Colonic mucosa (tissue), 4 donors: ENCODE measurements around the gene RAP2A. TPM values are rescaled to one million over a fixed set of nuclear protein-coding genes. Genes with fewer than 3 reads are reported as not detected.

ENCODE experiments used
- DNase-seq: peaks from one replicate; pipeline ENCODE4 v3.0.0-alpha.2; 2020
- H3K27ac ChIP-seq: fragments of 200-600 bp; one replicate; pipeline ENCODE4 v1.8.0; 2021
- H3K27me3 ChIP-seq: fragments of 200-600 bp; one replicate; pipeline ENCODE4 v1.8.0; 2021
- H3K36me3 ChIP-seq: fragments of 200-600 bp; one replicate; pipeline ENCODE4 v1.8.0; 2021
- H3K4me1 ChIP-seq: fragments of 200-600 bp; one replicate; pipeline ENCODE4 v1.8.0; 2021; ENCODE audit warnings: mild to moderate bottlenecking
- H3K4me3 ChIP-seq: fragments of 200-600 bp; one replicate; pipeline ENCODE4 v1.8.0; 2021
- H3K9ac ChIP-seq, 2 donors: one replicate each; pipeline ENCODE4 v1.7.0; 2013; ENCODE audit warnings: control low read depth in 2 of 2, low read depth in 2 of 2, low read length in 2 of 2
- H3K9me3 ChIP-seq: fragments of 200-600 bp; one replicate; pipeline ENCODE4 v1.8.0; 2021
- intact Hi-C: fragments of 100-400 bp; cut with DNase I; formaldehyde crosslinking; loops from one replicate; pipeline ENCODE4 v1.14.1; 2022
- total RNA-seq, 2 donors: library from RNA; stranded (reverse); fragmentation: NEBNext Ultra II Directional in 1 of 2; extraction: Animal tissue kit (Norgen Biotek cat#: 25700) in 1 of 2; gene quantifications; one replicate each; pipeline ENCODE4 v1.2.1, GENCODE V29; 2021
- TF ChIP-seq, protein P1 (sequence below): fragments of 200-600 bp; IDR thresholded peaks from one replicate; pipeline ENCODE4 v1.8.0; 2022; ENCODE audit warnings: antibody characterized with exemption, mild to moderate bottlenecking
- donor health status: healthy.
- donor health status: DM: no; HTN: no; CAD: no.
- donor health status: DM: no; HTN: no; CAD: no.

RAP2A gene
- total RNA-seq, 2 donors from 2014 or later, result 35.9 to 38.2 TPM

DNA sequence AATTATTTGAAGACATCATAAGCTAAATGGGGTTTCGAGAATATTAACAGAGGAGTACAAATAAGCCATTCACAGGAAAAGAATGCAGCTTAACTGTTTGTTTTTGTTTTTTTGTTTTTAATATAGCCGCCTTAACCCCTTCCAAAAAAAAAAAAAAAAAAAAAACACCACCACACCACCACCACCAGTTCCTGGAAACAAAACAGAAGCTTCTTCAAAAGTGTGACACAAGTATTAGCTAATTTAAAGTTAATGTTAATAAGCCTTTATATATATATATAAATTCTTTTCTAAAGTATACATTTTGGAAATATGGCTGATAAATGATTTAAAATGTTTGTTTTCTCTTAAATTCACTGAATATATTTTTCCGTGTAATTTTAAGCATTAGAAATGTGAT lies 1.4 kb downstream of the RAP2A start:
- H3K36me3 ChIP-seq, result no peaks in the 10 kb centered on the region
- H3K27me3 ChIP-seq, result no peaks in the 10 kb centered on the region
- intact Hi-C loops, result no loop called here
- TF ChIP-seq, protein P1, sequence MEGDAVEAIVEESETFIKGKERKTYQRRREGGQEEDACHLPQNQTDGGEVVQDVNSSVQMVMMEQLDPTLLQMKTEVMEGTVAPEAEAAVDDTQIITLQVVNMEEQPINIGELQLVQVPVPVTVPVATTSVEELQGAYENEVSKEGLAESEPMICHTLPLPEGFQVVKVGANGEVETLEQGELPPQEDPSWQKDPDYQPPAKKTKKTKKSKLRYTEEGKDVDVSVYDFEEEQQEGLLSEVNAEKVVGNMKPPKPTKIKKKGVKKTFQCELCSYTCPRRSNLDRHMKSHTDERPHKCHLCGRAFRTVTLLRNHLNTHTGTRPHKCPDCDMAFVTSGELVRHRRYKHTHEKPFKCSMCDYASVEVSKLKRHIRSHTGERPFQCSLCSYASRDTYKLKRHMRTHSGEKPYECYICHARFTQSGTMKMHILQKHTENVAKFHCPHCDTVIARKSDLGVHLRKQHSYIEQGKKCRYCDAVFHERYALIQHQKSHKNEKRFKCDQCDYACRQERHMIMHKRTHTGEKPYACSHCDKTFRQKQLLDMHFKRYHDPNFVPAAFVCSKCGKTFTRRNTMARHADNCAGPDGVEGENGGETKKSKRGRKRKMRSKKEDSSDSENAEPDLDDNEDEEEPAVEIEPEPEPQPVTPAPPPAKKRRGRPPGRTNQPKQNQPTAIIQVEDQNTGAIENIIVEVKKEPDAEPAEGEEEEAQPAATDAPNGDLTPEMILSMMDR, result no peak
- H3K4me3 ChIP-seq, result peak overlapping the region; percentile 82
- no peak overlapping the region for H3K27ac ChIP-seq
- H3K4me1 ChIP-seq, result peaks cover 10% of the 10 kb centered on the region
- no peaks in the 10 kb centered on the region for H3K9me3 ChIP-seq
- no peak for DNase-seq
- peak overlapping the region in 1 of 2 donors; percentile 73 for H3K9ac ChIP-seq

DNA sequence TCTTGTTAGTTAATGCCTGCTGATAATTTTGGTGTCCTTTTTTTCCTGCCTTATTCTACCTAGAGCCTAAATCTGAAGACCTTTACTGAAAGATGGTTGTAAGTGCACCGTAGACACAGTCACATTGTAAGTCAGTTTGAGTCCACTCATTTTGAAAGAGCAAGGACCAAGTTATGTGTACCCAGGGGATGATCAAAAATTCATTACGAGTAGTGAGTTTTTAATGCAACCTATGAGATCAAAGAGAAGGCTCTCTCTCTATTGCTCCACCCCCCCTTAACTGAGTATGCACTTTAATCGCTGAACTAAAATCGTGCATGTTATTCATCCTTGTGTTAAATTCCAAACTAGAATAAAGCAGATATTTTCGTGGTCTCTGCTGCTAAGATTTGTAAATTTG lies 1.8 kb downstream of the RAP2A start:
- no peak for DNase-seq
- TF ChIP-seq, protein P1, result no peak
- no peaks in the 10 kb centered on the region for H3K36me3 ChIP-seq
- H3K4me3 ChIP-seq, result peak overlapping the region; percentile 82
- no peaks in the 10 kb centered on the region for H3K9me3 ChIP-seq
- H3K27ac ChIP-seq, result no peak overlapping the region
- peaks cover 6% of the 10 kb centered on the region for H3K4me1 ChIP-seq
- intact Hi-C loops, result no loop called here
- H3K27me3 ChIP-seq, result no peaks in the 10 kb centered on the region
- no peak overlapping the region for H3K9ac ChIP-seq

DNA sequence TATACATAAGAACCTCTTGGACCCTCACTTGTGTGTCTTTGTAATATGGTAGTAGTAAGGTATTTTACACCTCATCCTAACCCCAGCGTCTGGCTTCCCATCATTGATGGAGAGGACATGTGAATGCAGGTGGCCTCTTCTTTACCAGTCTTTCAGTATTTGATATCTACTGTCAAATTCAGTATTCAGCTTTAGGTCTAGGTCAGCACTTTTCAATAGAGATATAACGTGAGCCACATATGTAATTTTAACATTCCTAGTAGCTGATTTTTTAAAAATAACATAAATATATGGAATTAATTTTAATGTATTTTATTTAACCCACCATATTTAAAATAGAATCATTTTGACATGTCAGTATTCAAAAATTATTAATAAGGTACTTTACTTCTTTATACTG lies 2.9 kb downstream of the RAP2A start:
- no peak overlapping the region for H3K9ac ChIP-seq
- TF ChIP-seq, protein P1, result no peak
- H3K4me1 ChIP-seq, result peaks cover 6% of the 10 kb centered on the region
- H3K36me3 ChIP-seq, result no peaks in the 10 kb centered on the region
- no peak for DNase-seq
- intact Hi-C loops, result no loop called here
- no peaks in the 10 kb centered on the region for H3K27me3 ChIP-seq
- H3K4me3 ChIP-seq, result no peak overlapping the region
- no peaks in the 10 kb centered on the region for H3K9me3 ChIP-seq
- no peak overlapping the region for H3K27ac ChIP-seq

- Histone ChIP-seq H3K9ac (no peak overlapping the region), H3K4me1 (peaks cover 6% of the 10 kb centered on the region), H3K27me3 (no peaks in the 10 kb centered on the region), H3K9me3 (no peaks in the 10 kb centered on the region), H3K27ac (no peak overlapping the region), H3K4me3 (no peak overlapping the region), H3K36me3 (no peaks in the 10 kb centered on the region)
- DNase-seq, result no peak
- intact Hi-C loops, result no loop called here
- TF ChIP-seq, protein P1, result no peak
Observed at GRCh38 chr13:97437729-97438128, 3.8 kb downstream of the RAP2A start.

DNA sequence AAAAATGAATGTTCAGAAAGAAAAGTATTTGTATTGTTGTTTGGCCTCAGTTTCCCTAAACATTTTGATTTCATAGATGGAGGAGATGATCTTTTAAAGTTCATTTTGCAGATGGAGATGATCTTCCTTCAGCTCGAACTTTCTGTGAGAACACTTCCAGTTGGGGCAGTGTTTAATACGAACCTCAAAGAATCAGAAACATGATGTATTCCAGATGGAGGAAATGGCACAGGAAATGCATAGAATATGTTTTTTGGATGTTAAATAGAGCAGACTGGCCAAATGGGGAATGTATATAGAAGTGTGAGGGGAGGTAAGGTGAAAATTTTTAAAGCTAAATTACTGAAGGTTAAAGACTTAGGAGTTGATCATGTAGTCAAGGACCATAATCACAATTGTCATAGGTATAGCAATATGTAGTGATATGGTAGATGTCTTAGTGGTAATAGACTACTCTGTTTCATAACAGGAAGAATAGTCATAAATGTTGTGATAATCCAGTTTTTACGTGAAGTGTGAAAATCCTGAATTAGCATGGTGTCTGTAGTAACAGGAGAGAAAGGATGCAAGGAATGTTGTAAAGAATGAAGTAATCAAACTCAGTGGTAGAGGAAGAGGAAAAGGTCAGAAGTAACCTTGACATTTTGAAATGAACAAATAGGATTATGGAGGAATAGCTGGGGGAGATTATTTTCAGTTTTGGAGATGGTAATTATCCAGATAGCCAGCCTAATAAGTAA lies 5.1 kb downstream of the RAP2A start:
- no peak for DNase-seq
- no peak overlapping the region for H3K27ac ChIP-seq
- H3K4me3 ChIP-seq, result no peak overlapping the region
- intact Hi-C loops, result no loop called here
- H3K9me3 ChIP-seq, result no peaks in the 10 kb centered on the region
- H3K4me1 ChIP-seq, result peaks cover 6% of the 10 kb centered on the region
- TF ChIP-seq, protein P1, result no peak
- H3K27me3 ChIP-seq, result no peaks in the 10 kb centered on the region
- no peaks in the 10 kb centered on the region for H3K36me3 ChIP-seq
- H3K9ac ChIP-seq, result no peak overlapping the region
